Activated naive CD8-positive, alpha-beta T cell treated with anti-CD3 and anti-CD28 coated beads, Interleukin-2, amount 10 ng/mL, durations not matched to agents 7 days and 5 days (primary cell): ENCODE data around the gene CHD5. TPM values are rescaled to one million over a fixed set of nuclear protein-coding genes. Genes with fewer than 3 reads are reported as not detected.

Experiments used
- ATAC-seq: fragments of 150-1000 bp; cut with Tn5 transposase; one replicate; pipeline ENCODE4 v1.10.0; 2021; ENCODE audit warnings: low read depth, moderate library complexity
- POLR2A ChIA-PET: fragments of 350-600 bp; sonication (Branson Sonifier 250); formaldehyde crosslinking; loops from one replicate; lab custom pipeline; 2021; ENCODE audit warnings: antibody characterized with exemption; lab: Charles Lee
- DNase-seq: peaks from one replicate; pipeline ENCODE4 v3.0.0; 2021
- H3K27ac Mint-ChIP-seq: one replicate; pipeline ENCODE4 v1.8.0; 2022; ENCODE audit warnings: mild to moderate bottlenecking, mixed read lengths
- H3K27me3 Mint-ChIP-seq: one replicate; pipeline ENCODE4 v1.8.0; 2022; ENCODE audit warnings: mild to moderate bottlenecking, moderate library complexity, mixed read lengths
- H3K36me3 Mint-ChIP-seq: one replicate; pipeline ENCODE4 v1.8.0; 2021; ENCODE audit warnings: mild to moderate bottlenecking, mixed read lengths
- H3K4me1 Mint-ChIP-seq: one replicate; pipeline ENCODE4 v1.8.0; 2021; ENCODE audit warnings: mixed read lengths
- H3K4me3 Mint-ChIP-seq: one replicate; pipeline ENCODE4 v1.8.0; 2022; ENCODE audit warnings: mild to moderate bottlenecking, moderate library complexity, mixed read lengths
- H3K9me3 Mint-ChIP-seq: one replicate; pipeline ENCODE4 v1.8.0; 2021; ENCODE audit warnings: mixed read lengths
- total RNA-seq, 2 experiments: library from RNA; stranded (reverse); gene quantifications; one replicate each; pipeline ENCODE4 v1.2.3, GENCODE V29; 2021

Gene CHD5
- total RNA-seq, 2 experiments from 2014 or later, result 0.23 to 0.61 TPM

DNA sequence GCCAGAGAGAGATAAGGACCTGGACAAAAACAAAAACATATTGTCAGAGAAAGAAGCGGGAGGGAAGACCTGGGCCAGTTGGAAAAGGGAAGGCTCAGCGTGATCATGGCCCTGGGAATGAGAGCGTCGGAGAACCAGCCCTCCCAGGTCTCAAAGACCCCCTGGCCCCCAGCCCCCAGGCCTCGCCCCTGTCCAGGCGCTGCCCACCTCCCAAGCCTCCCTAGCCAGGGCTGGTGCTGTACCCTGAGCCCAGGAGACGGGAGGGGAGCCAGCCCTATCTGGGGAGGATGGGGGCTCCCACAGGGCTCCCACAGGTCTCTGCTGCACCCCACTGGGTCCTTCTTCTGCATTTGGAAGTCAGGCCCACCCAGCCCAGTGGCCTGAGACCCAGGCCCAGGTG, 15.1 kb downstream of the CHD5 start:
- H3K36me3 Mint-ChIP-seq, result no peaks in the 10 kb centered on the region
- POLR2A ChIA-PET, result no interaction called here
- no peak for ATAC-seq
- no peaks in the 10 kb centered on the region for H3K4me1 Mint-ChIP-seq
- no peak for DNase-seq
- no peak overlapping the region for H3K27ac Mint-ChIP-seq
- no peaks in the 10 kb centered on the region for H3K9me3 Mint-ChIP-seq
- H3K4me3 Mint-ChIP-seq, result no peak overlapping the region
- peaks cover 9% of the 10 kb centered on the region for H3K27me3 Mint-ChIP-seq

GRCh38 chr1:6163973-6164617, 16.0 kb downstream of the CHD5 start:
- ATAC-seq, result no peak

GRCh38 chr1:6163191-6163972, 16.7 kb downstream of the CHD5 start:
- ATAC-seq, result no peak
- Mint-ChIP-seq H3K4me1 (no peaks in the 10 kb centered on the region), H3K36me3 (no peaks in the 10 kb centered on the region), H3K27ac (no peak overlapping the region), H3K4me3 (no peak overlapping the region), H3K27me3 (peaks cover 5% of the 10 kb centered on the region), H3K9me3 (no peaks in the 10 kb centered on the region)
- no peak for DNase-seq
- POLR2A ChIA-PET, result no interaction called here

More at GRCh38 chr1:6163973-6164617, 16.0 kb downstream of the CHD5 start:
- Mint-ChIP-seq H3K27me3 (peaks cover 9% of the 10 kb centered on the region), H3K36me3 (no peaks in the 10 kb centered on the region), H3K4me3 (no peak overlapping the region), H3K9me3 (no peaks in the 10 kb centered on the region), H3K27ac (no peak overlapping the region), H3K4me1 (no peaks in the 10 kb centered on the region)
- POLR2A ChIA-PET, result no interaction called here
- DNase-seq, result no peak

- H3K4me1 Mint-ChIP-seq, result no peaks in the 10 kb centered on the region
- no peaks in the 10 kb centered on the region for H3K9me3 Mint-ChIP-seq
- no peak overlapping the region for H3K27ac Mint-ChIP-seq
- DNase-seq (no peak), ATAC-seq (no peak)
- H3K36me3 Mint-ChIP-seq, result no peaks in the 10 kb centered on the region
- peaks cover 5% of the 10 kb centered on the region for H3K27me3 Mint-ChIP-seq
- POLR2A ChIA-PET, result no interaction called here
- no peak overlapping the region for H3K4me3 Mint-ChIP-seq
Measured at GRCh38 chr1:6162773-6163172, 17.3 kb downstream of the CHD5 start.

- no peak overlapping the region for H3K4me3 Mint-ChIP-seq
- peaks cover 5% of the 10 kb centered on the region for H3K27me3 Mint-ChIP-seq
- POLR2A ChIA-PET, result no interaction called here
- no peaks in the 10 kb centered on the region for H3K9me3 Mint-ChIP-seq
- DNase-seq, result no peak
- no peaks in the 10 kb centered on the region for H3K36me3 Mint-ChIP-seq
- H3K4me1 Mint-ChIP-seq, result no peaks in the 10 kb centered on the region
- no peak for ATAC-seq
- H3K27ac Mint-ChIP-seq, result no peak overlapping the region
Measured at GRCh38 chr1:6162341-6162740, 17.8 kb downstream of the CHD5 start.

DNA sequence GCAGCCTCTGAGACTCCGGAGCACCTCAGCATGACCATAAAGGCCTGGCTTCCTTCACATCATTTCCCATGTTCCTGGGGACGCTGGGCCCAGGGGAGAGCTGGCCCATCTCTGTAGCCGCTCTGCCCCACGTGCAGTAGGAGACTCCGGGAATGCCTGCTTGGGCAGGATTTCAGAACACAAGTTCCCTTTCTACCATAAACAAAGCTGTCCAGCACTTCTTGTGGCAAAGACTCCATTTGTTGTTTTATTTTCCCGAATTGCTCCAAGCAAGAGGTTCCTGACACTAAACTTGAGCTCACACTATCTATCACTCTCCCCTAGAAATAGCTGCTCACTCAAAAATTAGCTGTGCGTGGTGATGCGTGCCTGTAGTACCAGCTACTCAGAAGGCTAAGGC, 21.9 kb downstream of the CHD5 start:
- no peaks in the 10 kb centered on the region for H3K9me3 Mint-ChIP-seq
- H3K27me3 Mint-ChIP-seq, result peaks cover 5% of the 10 kb centered on the region
- peaks cover 2% of the 10 kb centered on the region for H3K4me1 Mint-ChIP-seq
- H3K27ac Mint-ChIP-seq, result no peak overlapping the region
- DNase-seq (no peak), ATAC-seq (no peak)
- no peak overlapping the region for H3K4me3 Mint-ChIP-seq
- H3K36me3 Mint-ChIP-seq, result no peaks in the 10 kb centered on the region
- POLR2A ChIA-PET, result no interaction called here

DNA sequence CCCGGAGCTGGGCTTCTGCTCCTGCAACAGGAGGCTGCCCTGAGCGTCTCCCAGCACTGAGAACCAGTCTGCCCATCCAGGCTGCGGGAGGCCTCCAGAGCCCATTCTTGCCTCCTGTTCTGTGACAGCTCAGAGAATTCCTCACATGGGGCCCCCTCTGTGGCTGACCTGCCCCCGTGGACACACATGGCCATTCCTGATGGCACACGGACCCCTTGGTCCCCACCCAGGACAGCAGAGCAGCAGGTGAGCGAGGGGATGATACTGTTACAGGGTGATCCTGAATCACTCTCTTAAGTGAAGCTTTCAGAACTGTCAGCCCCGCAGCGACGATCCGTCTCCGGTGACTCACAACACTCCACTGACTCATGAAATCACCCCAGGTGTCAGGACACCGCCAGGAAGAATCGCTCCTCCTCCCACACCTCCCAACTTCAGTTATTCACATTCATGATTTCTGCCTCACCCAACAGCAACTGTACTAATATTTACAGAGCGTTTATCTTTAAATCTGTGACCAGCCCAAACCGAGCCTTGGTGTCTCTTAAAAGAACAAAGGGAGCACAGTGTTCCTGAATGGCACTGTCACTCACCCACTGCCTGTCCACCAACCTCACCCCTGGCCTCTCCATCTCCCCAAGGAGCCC, 22.5 kb downstream of the CHD5 start:
- Mint-ChIP-seq H3K4me3 (no peak overlapping the region), H3K9me3 (no peaks in the 10 kb centered on the region), H3K36me3 (no peaks in the 10 kb centered on the region), H3K27ac (no peak overlapping the region), H3K27me3 (peaks cover 5% of the 10 kb centered on the region), H3K4me1 (peaks cover 2% of the 10 kb centered on the region)
- ATAC-seq (no peak), DNase-seq (no peak)
- POLR2A ChIA-PET, result no interaction called here

DNA sequence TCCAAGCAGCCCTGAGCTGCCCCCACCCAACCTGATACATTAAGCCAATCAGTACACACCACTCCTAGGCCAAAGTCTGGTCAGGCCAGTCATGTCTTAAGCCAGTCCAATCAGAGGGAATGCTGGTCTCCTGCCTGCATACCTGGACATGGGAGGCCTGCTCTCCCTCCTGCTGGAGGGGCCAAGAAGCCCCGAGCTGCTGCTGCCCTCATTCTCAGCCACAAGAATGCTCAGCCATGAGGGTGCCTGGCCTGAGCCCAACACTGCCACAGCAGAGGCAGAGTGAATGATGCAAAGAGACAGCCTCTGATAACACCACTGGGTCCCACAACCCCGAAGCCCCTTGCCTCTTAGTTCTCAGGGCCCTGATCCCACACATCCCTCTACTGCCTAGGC, 23.0 kb downstream of the CHD5 start:
- H3K36me3 Mint-ChIP-seq, result no peaks in the 10 kb centered on the region
- H3K4me1 Mint-ChIP-seq, result peaks cover 2% of the 10 kb centered on the region
- H3K9me3 Mint-ChIP-seq, result no peaks in the 10 kb centered on the region
- H3K27me3 Mint-ChIP-seq, result peaks cover 5% of the 10 kb centered on the region
- H3K27ac Mint-ChIP-seq, result no peak overlapping the region
- DNase-seq (no peak), ATAC-seq (peak; percentile 19)
- H3K4me3 Mint-ChIP-seq, result no peak overlapping the region
- POLR2A ChIA-PET, result no interaction called here

GRCh38 chr1:6154525-6155319, 25.4 kb downstream of the CHD5 start:
- no peak for ATAC-seq
- H3K9me3 Mint-ChIP-seq, result no peaks in the 10 kb centered on the region

DNA sequence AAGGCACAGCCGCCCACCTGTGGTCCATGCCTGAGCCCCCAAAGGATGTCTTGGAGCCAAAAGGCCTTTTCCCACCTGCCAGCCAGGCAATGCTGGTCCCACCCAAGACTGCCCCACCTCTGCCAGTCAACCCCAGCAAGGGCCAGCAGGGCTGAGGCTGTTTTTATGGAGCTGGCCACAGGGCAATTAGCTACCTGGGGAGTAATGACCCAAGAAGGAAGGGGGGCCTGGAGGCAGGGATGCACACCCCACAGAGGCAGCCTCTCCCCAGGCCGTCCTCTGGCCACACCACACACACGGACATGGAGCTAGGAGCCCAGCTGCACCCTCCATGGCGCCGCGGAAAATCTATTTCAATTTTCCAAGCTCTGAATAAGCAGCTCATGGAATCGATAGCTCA, 27.2 kb downstream of the CHD5 start:
- H3K36me3 Mint-ChIP-seq, result no peaks in the 10 kb centered on the region
- no peak for DNase-seq
- H3K27ac Mint-ChIP-seq, result no peak overlapping the region
- no peak for ATAC-seq
- POLR2A ChIA-PET, result no interaction called here
- H3K4me1 Mint-ChIP-seq, result peaks cover 5% of the 10 kb centered on the region
- no peak overlapping the region for H3K4me3 Mint-ChIP-seq
- H3K27me3 Mint-ChIP-seq, result peaks cover 12% of the 10 kb centered on the region
- no peaks in the 10 kb centered on the region for H3K9me3 Mint-ChIP-seq

More at GRCh38 chr1:6154525-6155319, 25.4 kb downstream of the CHD5 start:
- peaks cover 5% of the 10 kb centered on the region for H3K27me3 Mint-ChIP-seq
- no peak overlapping the region for H3K4me3 Mint-ChIP-seq
- H3K36me3 Mint-ChIP-seq, result no peaks in the 10 kb centered on the region
- POLR2A ChIA-PET, result no interaction called here
- H3K27ac Mint-ChIP-seq, result no peak overlapping the region
- peaks cover 2% of the 10 kb centered on the region for H3K4me1 Mint-ChIP-seq
- DNase-seq, result no peak

DNA sequence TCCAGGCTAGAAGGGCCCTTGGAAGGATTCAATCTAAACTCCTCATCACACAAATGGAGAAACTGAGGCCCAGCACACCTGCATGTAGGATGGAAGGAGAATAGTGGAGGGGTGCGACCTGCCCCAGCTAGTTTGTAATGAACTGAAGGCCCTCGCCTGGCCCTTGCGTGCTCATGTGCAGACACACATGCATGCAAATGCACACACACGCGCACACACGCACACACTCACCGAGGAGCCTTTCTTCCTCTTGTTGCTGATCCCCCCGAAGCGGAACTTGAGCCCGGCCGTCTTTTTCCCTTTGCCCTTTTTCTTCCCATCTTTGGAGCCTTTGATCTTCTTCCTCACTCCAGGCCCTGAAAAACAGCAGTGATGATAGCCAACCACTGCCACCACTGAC, 27.9 kb downstream of the CHD5 start:
- POLR2A ChIA-PET, result interaction anchor here (0.6 kb wide), 1 partner anchor 9 kb away, joined by 3 read pairs; no protein-coding TSS in a partner anchor

GRCh38 chr1:6151291-6151822, 28.8 kb downstream of the CHD5 start:
- Mint-ChIP-seq H3K4me1 (peaks cover 5% of the 10 kb centered on the region), H3K36me3 (no peaks in the 10 kb centered on the region), H3K27me3 (peaks cover 13% of the 10 kb centered on the region), H3K4me3 (no peak overlapping the region), H3K27ac (no peak overlapping the region), H3K9me3 (no peaks in the 10 kb centered on the region)
- no peak for ATAC-seq
- POLR2A ChIA-PET, result interaction anchor here (0.6 kb wide), 1 partner anchor 8 kb away, joined by 3 read pairs; no protein-coding TSS in a partner anchor
- DNase-seq, result no peak

More for the DNA sequence above, 27.9 kb downstream of the CHD5 start:
- H3K4me1 Mint-ChIP-seq, result peaks cover 5% of the 10 kb centered on the region
- H3K36me3 Mint-ChIP-seq, result no peaks in the 10 kb centered on the region
- no peak overlapping the region for H3K27ac Mint-ChIP-seq
- ATAC-seq, result no peak
- H3K27me3 Mint-ChIP-seq, result peaks cover 13% of the 10 kb centered on the region
- H3K4me3 Mint-ChIP-seq, result no peak overlapping the region
- no peaks in the 10 kb centered on the region for H3K9me3 Mint-ChIP-seq
- no peak for DNase-seq
